ENCODE results near the gene PARS2. TPM values are rescaled to one million over a fixed set of nuclear protein-coding genes. Genes with fewer than 3 reads are reported as not detected.

The PARS2 gene
- total and polyA plus RNA-seq, 2 experiments from 2014 or later, result 4.8 to 9.3 TPM

GRCh38 chr1:54787604-54788003 lies 23.3 kb upstream of the PARS2 start:
- no peak overlapping the region for H3K4me3 ChIP-seq
- WGBS (ENCODE audit: low lambda C conversion rate, missing lambda C conversion rate), result 95% methylated on average over 11 of the region's 11 CpGs
- no peaks in the 10 kb centered on the region for H3K27me3 ChIP-seq
- H3K4me2 ChIP-seq, result no peak overlapping the region
- no peaks in the 10 kb centered on the region for H3K36me3 ChIP-seq (replicated peaks; ENCODE audit: insufficient read depth, low read depth)
- H3K9me3 ChIP-seq (ENCODE audit: low read depth), result no peaks in the 10 kb centered on the region
- no peak overlapping the region for H3K27ac ChIP-seq
- H3K79me2 ChIP-seq, result no peaks in the 10 kb centered on the region
- H3K4me1 ChIP-seq (ENCODE audit: insufficient read depth), result no peaks in the 10 kb centered on the region
- TF ChIP-seq EZH2phosphoT487 (IDR thresholded peaks at IDR 0.05; ENCODE audit: low read depth, severe bottlenecking, unreplicated experiment) (no peak), EZH2 (IDR thresholded peaks at IDR 0.05; ENCODE audit: borderline replicate concordance) (no peak), CTCF (IDR thresholded peaks at IDR 0.05; ENCODE audit: poor library complexity) (no peak)
- no peaks in the 10 kb centered on the region for H4K20me1 ChIP-seq (ENCODE audit: insufficient read depth, poor library complexity, severe bottlenecking)
- DNase-seq (ENCODE audit: low spot score), result no peak
- no peaks in the 10 kb centered on the region for H3K9me2 ChIP-seq (replicated peaks; ENCODE audit: insufficient read depth)
- no peak overlapping the region for H2AFZ ChIP-seq

DNA sequence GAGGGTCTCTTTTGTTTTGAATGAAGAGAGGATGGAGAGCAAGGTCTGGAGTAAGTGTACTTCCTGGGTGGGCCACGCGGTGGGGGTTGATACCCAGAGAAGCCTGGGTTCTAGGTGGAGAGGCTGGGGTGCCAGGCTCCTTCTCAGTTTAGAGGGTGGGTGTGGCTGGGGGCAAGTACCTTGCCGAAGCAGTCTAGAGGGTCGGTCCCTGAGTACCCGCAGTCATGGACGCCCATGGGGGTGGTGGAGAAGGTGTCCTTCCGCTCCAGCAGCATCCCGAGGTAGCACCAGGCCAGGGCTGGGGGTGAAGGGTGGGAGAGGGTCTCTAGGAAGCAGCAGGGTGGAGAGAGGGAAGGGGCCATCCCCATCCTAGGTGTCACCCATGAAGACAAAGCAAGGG lies 22.5 kb upstream of the PARS2 start:
- H3K9me3 ChIP-seq (ENCODE audit: low read depth), result no peaks in the 10 kb centered on the region
- H3K27ac ChIP-seq, result no peak overlapping the region
- no peak overlapping the region for H2AFZ ChIP-seq
- 96% methylated on average over 4 of the region's 8 CpGs for WGBS (ENCODE audit: low lambda C conversion rate, missing lambda C conversion rate)
- H3K4me2 ChIP-seq, result no peak overlapping the region
- H3K36me3 ChIP-seq (replicated peaks; ENCODE audit: insufficient read depth, low read depth), result no peaks in the 10 kb centered on the region
- no peak for TF ChIP-seq EZH2phosphoT487 (IDR thresholded peaks at IDR 0.05; ENCODE audit: low read depth, severe bottlenecking, unreplicated experiment)
- no peak for TF ChIP-seq CTCF (IDR thresholded peaks at IDR 0.05; ENCODE audit: poor library complexity)
- no peak for TF ChIP-seq EZH2 (IDR thresholded peaks at IDR 0.05; ENCODE audit: borderline replicate concordance)
- no peak overlapping the region for H3K4me3 ChIP-seq
- H3K27me3 ChIP-seq, result peaks cover 7% of the 10 kb centered on the region
- H3K9me2 ChIP-seq (replicated peaks; ENCODE audit: insufficient read depth), result no peaks in the 10 kb centered on the region
- H3K79me2 ChIP-seq, result no peaks in the 10 kb centered on the region
- H3K4me1 ChIP-seq (ENCODE audit: insufficient read depth), result no peaks in the 10 kb centered on the region
- H4K20me1 ChIP-seq (ENCODE audit: insufficient read depth, poor library complexity, severe bottlenecking), result no peaks in the 10 kb centered on the region
- no peak for DNase-seq (ENCODE audit: low spot score)

DNA sequence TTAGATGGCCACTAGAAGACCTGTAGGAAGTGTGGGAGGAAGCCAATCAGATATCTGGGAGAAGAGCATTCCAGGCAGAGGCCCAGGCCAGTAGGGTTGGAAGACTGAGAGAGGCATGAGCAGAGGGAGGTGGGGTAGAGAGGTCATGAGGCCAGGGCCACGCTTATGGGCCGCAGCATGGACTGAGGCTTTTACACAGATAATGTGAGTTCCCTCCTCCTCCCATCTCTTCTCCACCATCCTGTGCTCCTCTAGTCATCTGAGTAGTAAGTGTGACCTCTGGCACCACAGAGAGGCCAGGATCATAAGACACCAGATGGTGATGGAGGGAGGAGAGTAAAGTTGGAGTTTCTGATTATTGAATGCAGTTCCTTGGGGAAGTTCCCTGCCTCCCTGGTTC lies 19.7 kb upstream of the PARS2 start:
- WGBS (ENCODE audit: low lambda C conversion rate, missing lambda C conversion rate), result 85% methylated on average over 2 of the region's 2 CpGs
- H3K4me2 ChIP-seq, result no peak overlapping the region
- H3K27ac ChIP-seq, result no peak overlapping the region
- TF ChIP-seq EZH2 (IDR thresholded peaks at IDR 0.05; ENCODE audit: borderline replicate concordance) (no peak), EZH2phosphoT487 (IDR thresholded peaks at IDR 0.05; ENCODE audit: low read depth, severe bottlenecking, unreplicated experiment) (no peak), CTCF (IDR thresholded peaks at IDR 0.05; ENCODE audit: poor library complexity) (no peak)
- no peaks in the 10 kb centered on the region for H3K79me2 ChIP-seq
- no peak overlapping the region for H2AFZ ChIP-seq
- DNase-seq (ENCODE audit: low spot score), result no peak
- no peaks in the 10 kb centered on the region for H3K36me3 ChIP-seq (replicated peaks; ENCODE audit: insufficient read depth, low read depth)
- no peaks in the 10 kb centered on the region for H3K9me3 ChIP-seq (ENCODE audit: low read depth)
- H4K20me1 ChIP-seq (ENCODE audit: insufficient read depth, poor library complexity, severe bottlenecking), result no peaks in the 10 kb centered on the region
- no peak overlapping the region for H3K4me3 ChIP-seq
- H3K4me1 ChIP-seq (ENCODE audit: insufficient read depth), result no peaks in the 10 kb centered on the region
- H3K9me2 ChIP-seq (replicated peaks; ENCODE audit: insufficient read depth), result no peaks in the 10 kb centered on the region
- peaks cover 8% of the 10 kb centered on the region for H3K27me3 ChIP-seq

GRCh38 chr1:54782588-54782987 lies 18.3 kb upstream of the PARS2 start:
- H2AFZ ChIP-seq, result no peak overlapping the region
- H3K27ac ChIP-seq, result no peak overlapping the region
- 86% methylated on average over 2 of the region's 2 CpGs for WGBS (ENCODE audit: low lambda C conversion rate, missing lambda C conversion rate)
- DNase-seq (ENCODE audit: low spot score), result no peak
- H3K4me1 ChIP-seq (ENCODE audit: insufficient read depth), result no peaks in the 10 kb centered on the region
- H3K9me3 ChIP-seq (ENCODE audit: low read depth), result no peaks in the 10 kb centered on the region
- H3K36me3 ChIP-seq (replicated peaks; ENCODE audit: insufficient read depth, low read depth), result no peaks in the 10 kb centered on the region
- H3K27me3 ChIP-seq, result peaks cover 8% of the 10 kb centered on the region
- no peak for TF ChIP-seq CTCF (IDR thresholded peaks at IDR 0.05; ENCODE audit: poor library complexity)
- no peak for TF ChIP-seq EZH2phosphoT487 (IDR thresholded peaks at IDR 0.05; ENCODE audit: low read depth, severe bottlenecking, unreplicated experiment)
- no peak for TF ChIP-seq EZH2 (IDR thresholded peaks at IDR 0.05; ENCODE audit: borderline replicate concordance)
- no peaks in the 10 kb centered on the region for H3K9me2 ChIP-seq (replicated peaks; ENCODE audit: insufficient read depth)
- no peak overlapping the region for H3K4me2 ChIP-seq
- H4K20me1 ChIP-seq (ENCODE audit: insufficient read depth, poor library complexity, severe bottlenecking), result no peaks in the 10 kb centered on the region
- H3K79me2 ChIP-seq, result no peaks in the 10 kb centered on the region
- H3K4me3 ChIP-seq, result no peak overlapping the region
